ENCODE results near the gene PCDH1. TPM values are rescaled to one million over a fixed set of nuclear protein-coding genes. Genes with fewer than 3 reads are reported as not detected.

PCDH1 gene
- total RNA-seq, 3 donors from 2014 or later, result 75.1 to 159 (median 127) TPM

- ATAC-seq (no peak), DNase-seq (peak in 1 of 3 donors; percentile 59)
- peaks cover 29% of the 10 kb centered on the region for H3K4me1 ChIP-seq (ENCODE audit: low read depth)
- H3K9me3 ChIP-seq, result no peaks in the 10 kb centered on the region
- peak overlapping the region; percentile 15 for H3K4me3 ChIP-seq
- intact Hi-C loops (cut with DNase I, micrococcal nuclease), result no loop called here
- no peaks in the 10 kb centered on the region for H3K36me3 ChIP-seq (ENCODE audit: low read depth)
- TF ChIP-seq, protein P1, sequence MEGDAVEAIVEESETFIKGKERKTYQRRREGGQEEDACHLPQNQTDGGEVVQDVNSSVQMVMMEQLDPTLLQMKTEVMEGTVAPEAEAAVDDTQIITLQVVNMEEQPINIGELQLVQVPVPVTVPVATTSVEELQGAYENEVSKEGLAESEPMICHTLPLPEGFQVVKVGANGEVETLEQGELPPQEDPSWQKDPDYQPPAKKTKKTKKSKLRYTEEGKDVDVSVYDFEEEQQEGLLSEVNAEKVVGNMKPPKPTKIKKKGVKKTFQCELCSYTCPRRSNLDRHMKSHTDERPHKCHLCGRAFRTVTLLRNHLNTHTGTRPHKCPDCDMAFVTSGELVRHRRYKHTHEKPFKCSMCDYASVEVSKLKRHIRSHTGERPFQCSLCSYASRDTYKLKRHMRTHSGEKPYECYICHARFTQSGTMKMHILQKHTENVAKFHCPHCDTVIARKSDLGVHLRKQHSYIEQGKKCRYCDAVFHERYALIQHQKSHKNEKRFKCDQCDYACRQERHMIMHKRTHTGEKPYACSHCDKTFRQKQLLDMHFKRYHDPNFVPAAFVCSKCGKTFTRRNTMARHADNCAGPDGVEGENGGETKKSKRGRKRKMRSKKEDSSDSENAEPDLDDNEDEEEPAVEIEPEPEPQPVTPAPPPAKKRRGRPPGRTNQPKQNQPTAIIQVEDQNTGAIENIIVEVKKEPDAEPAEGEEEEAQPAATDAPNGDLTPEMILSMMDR (IDR thresholded peaks at IDR 0.05), result no peak
Measured at GRCh38 chr5:141850244-141850768, 27.9 kb downstream of the PCDH1 start.

GRCh38 chr5:141849415-141850243, 28.6 kb downstream of the PCDH1 start:
- Histone ChIP-seq H3K4me1 (ENCODE audit: low read depth) (peaks cover 35% of the 10 kb centered on the region), H3K4me3 (peak overlapping the region; percentile 15), H3K9me3 (no peaks in the 10 kb centered on the region), H3K36me3 (ENCODE audit: low read depth) (no peaks in the 10 kb centered on the region)
- intact Hi-C loops (cut with DNase I, micrococcal nuclease), result no loop called here
- peak; percentile 95 to 97 (median 96) for DNase-seq
- TF ChIP-seq, protein P1 (IDR thresholded peaks at IDR 0.05), result no peak
- peak; percentile 88 for ATAC-seq

GRCh38 chr5:141848744-141849414, 29.3 kb downstream of the PCDH1 start:
- DNase-seq (peak; percentile 84 to 86 (median 85)), ATAC-seq (peak; percentile 70)
- TF ChIP-seq, protein P1 (IDR thresholded peaks at IDR 0.05), result no peak
- Histone ChIP-seq H3K4me3 (peak overlapping the region; percentile 15), H3K36me3 (ENCODE audit: low read depth) (no peaks in the 10 kb centered on the region), H3K4me1 (ENCODE audit: low read depth) (peaks cover 43% of the 10 kb centered on the region), H3K9me3 (no peaks in the 10 kb centered on the region)
- intact Hi-C loops (cut with DNase I, micrococcal nuclease), result no loop called here

DNA sequence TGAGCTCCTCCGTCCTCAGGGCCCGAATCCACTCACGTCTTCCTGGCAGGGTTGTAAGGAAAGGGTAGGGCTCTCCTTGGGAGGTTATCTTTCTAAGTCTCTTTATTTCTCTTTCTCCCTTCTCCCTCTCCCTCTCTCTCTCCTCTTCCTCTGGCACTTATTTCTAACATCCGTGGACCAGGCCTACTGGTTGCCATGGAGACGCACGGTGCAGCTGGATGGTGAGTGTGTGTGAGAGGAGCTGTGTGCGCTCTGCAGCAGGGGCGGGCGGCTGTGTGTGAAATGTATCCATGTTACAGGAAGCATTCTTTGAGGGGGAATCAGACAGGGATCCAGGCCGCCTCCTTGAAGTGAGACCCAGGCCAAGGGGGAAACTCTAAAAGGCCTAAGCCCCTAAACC, 32.2 kb downstream of the PCDH1 start:
- DNase-seq, result no peak
- intact Hi-C loops (cut with DNase I, micrococcal nuclease), result no loop called here
- no peak for ATAC-seq
- TF ChIP-seq, protein P1 (IDR thresholded peaks at IDR 0.05), result no peak
- no peaks in the 10 kb centered on the region for H3K36me3 ChIP-seq (ENCODE audit: low read depth)
- H3K4me1 ChIP-seq (ENCODE audit: low read depth), result peaks cover 62% of the 10 kb centered on the region
- no peaks in the 10 kb centered on the region for H3K9me3 ChIP-seq
- no peak overlapping the region for H3K4me3 ChIP-seq

- Histone ChIP-seq H3K4me3 (no peak overlapping the region), H3K4me1 (ENCODE audit: low read depth) (peaks cover 63% of the 10 kb centered on the region), H3K36me3 (ENCODE audit: low read depth) (no peaks in the 10 kb centered on the region), H3K9me3 (no peaks in the 10 kb centered on the region)
- intact Hi-C loops (cut with DNase I, micrococcal nuclease), result no loop called here
- ATAC-seq (no peak), DNase-seq (no peak)
- TF ChIP-seq, protein P1 (IDR thresholded peaks at IDR 0.05), result no peak
Measured at GRCh38 chr5:141845371-141845851, 32.8 kb downstream of the PCDH1 start.
